SU-DHL-6 (cell line): ENCODE results near the gene NIM1K.

Source experiments
- H2AFZ ChIP-seq: fragments of 200-600 bp; sonication (generic); 2 replicates; pipeline ENCODE4 v1.6.1; 2014; ENCODE audit warnings: low read depth, mild to moderate bottlenecking, moderate library complexity, mixed read lengths, antibody characterized with exemption, low read length; ENCODE audit not compliant: severe bottlenecking
- H3F3A ChIP-seq: fragments of 200-600 bp; shearing (Covaris generic); 2 replicates; pipeline ENCODE4 v1.6.0; 2016; ENCODE audit warnings: antibody characterized with exemption, mild to moderate bottlenecking; ENCODE audit not compliant: insufficient read depth
- H3K27ac ChIP-seq: fragments of 200-600 bp; sonication (generic); 2 replicates; pipeline ENCODE4 v1.5.1; 2016; ENCODE audit warnings: low read depth, mild to moderate bottlenecking, low read length, moderate library complexity, mixed read lengths
- H3K27me3 ChIP-seq: fragments of 200-600 bp; sonication (generic), shearing (Covaris generic); 2 replicates; pipeline ENCODE4 v1.6.0; 2014; ENCODE audit warnings: mild to moderate bottlenecking, low read length
- H3K36me3 ChIP-seq: fragments of 200-600 bp; sonication (generic); 2 replicates; pipeline ENCODE4 v1.6.1; 2014; ENCODE audit warnings: mild to moderate bottlenecking, low read length, mixed read lengths
- H3K4me2 ChIP-seq: fragments of 300-600, 200-600 bp; shearing (Covaris generic), sonication (generic); 2 replicates; pipeline ENCODE4 v1.6.0; 2014; ENCODE audit warnings: low read length, low read depth, mild to moderate bottlenecking; ENCODE audit not compliant: poor library complexity, severe bottlenecking
- H3K4me3 ChIP-seq: fragments of 200-600 bp; sonication (generic); 2 replicates; pipeline ENCODE4 v1.5.1; 2014; ENCODE audit warnings: antibody characterized with exemption, low read length, mild to moderate bottlenecking, mixed read lengths; ENCODE audit not compliant: insufficient read depth, poor library complexity, severe bottlenecking
- H3K79me2 ChIP-seq: fragments of 200-600 bp; sonication (generic); 2 replicates; pipeline ENCODE4 v1.6.1; 2014; ENCODE audit warnings: mild to moderate bottlenecking, low read length, moderate library complexity; ENCODE audit not compliant: insufficient read depth
- H3K9ac ChIP-seq: fragments of 200-600 bp; sonication (generic); 2 replicates; pipeline ENCODE4 v1.7.0; 2014; ENCODE audit warnings: mild to moderate bottlenecking, low read length
- H3K9me2 ChIP-seq: fragments of 200-600 bp; sonication (generic); replicated peaks from 2 replicates; pipeline ENCODE4 v1.6.1; 2014; ENCODE audit warnings: low read length; ENCODE audit not compliant: insufficient read depth
- H3K9me3 ChIP-seq: fragments of 200-600 bp; sonication (generic); 2 replicates; pipeline ENCODE4 v1.6.1; 2014; ENCODE audit warnings: low read length, mixed read lengths; ENCODE audit not compliant: insufficient read depth
- H4K20me1 ChIP-seq: fragments of 200-600 bp; sonication (generic); 2 replicates; pipeline ENCODE4 v1.6.1; 2014; ENCODE audit warnings: low read depth, mild to moderate bottlenecking, antibody characterized with exemption, low read length, moderate library complexity, mixed read lengths
- EZH2phosphoT487 ChIP-seq: fragments of 200-600 bp; sonication (generic), shearing (Covaris generic); conservative IDR thresholded peaks from 2 replicates; pipeline ENCODE4 v1.6.1; 2018; ENCODE audit warnings: mild to moderate bottlenecking, antibody characterized with exemption, low read length, moderate library complexity, mixed read lengths
- TF ChIP-seq, protein P1 (sequence below): fragments of 200-600 bp; sonication (generic); IDR thresholded peaks from one replicate; pipeline ENCODE4 v1.5.1; 2017; ENCODE audit warnings: antibody characterized with exemption, mild to moderate bottlenecking, low read length, moderate library complexity; ENCODE audit not compliant: insufficient read depth, poor library complexity, severe bottlenecking

The NIM1K gene

DNA sequence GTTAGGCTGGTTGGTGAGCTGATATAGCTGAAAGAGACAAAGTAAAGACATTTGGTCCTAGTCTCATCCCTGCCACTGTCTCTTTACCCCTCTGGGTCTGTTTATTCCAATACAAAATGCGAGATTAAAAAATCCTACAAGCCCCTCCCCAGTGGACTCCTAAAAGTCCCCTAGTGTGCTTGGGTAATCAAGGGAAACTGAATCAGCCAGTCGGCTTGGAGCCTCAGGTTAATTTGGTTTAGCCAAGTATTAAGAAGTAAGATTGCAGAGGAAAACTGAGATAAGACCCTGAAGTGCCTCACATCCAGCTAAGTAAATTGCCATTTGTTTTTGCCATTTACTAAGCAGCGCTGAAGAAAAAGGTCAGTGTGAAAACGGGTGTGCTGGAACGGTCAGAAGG lies 10.4 kb downstream of the NIM1K start:
- Histone ChIP-seq H3K4me2 (no peak overlapping the region), H3K9ac (no peak overlapping the region), H3K9me3 (no peaks in the 10 kb centered on the region), H3K79me2 (no peaks in the 10 kb centered on the region), H3K27ac (no peak overlapping the region), H4K20me1 (no peaks in the 10 kb centered on the region), H3F3A (no peaks in the 10 kb centered on the region), H2AFZ (no peak overlapping the region), H3K9me2 (no peaks in the 10 kb centered on the region), H3K36me3 (no peaks in the 10 kb centered on the region), H3K27me3 (no peaks in the 10 kb centered on the region), H3K4me3 (no peak overlapping the region)
- TF ChIP-seq, protein P1, sequence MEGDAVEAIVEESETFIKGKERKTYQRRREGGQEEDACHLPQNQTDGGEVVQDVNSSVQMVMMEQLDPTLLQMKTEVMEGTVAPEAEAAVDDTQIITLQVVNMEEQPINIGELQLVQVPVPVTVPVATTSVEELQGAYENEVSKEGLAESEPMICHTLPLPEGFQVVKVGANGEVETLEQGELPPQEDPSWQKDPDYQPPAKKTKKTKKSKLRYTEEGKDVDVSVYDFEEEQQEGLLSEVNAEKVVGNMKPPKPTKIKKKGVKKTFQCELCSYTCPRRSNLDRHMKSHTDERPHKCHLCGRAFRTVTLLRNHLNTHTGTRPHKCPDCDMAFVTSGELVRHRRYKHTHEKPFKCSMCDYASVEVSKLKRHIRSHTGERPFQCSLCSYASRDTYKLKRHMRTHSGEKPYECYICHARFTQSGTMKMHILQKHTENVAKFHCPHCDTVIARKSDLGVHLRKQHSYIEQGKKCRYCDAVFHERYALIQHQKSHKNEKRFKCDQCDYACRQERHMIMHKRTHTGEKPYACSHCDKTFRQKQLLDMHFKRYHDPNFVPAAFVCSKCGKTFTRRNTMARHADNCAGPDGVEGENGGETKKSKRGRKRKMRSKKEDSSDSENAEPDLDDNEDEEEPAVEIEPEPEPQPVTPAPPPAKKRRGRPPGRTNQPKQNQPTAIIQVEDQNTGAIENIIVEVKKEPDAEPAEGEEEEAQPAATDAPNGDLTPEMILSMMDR = no peak
- TF ChIP-seq EZH2phosphoT487 = no peak

DNA sequence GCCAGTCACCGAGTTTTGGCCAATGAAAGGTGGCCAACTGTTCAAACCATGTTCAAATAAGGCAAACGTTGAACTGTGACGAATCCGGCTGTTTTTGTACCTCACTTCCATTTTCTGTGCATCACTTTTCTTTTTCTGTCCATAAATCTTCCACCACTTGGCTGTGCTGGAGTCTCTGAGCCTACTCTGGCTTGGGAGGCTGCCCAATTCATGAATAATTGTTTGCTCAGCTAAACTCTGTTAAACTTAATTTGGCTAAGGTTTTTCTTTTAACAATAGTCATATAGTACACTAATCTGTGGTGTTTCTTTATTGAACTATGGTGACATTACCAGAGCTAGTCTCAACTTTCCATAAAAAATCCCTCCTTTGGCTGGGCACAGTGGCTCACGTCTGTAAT lies 11.3 kb downstream of the NIM1K start:
- Histone ChIP-seq H3K9me2 (no peaks in the 10 kb centered on the region), H3K27ac (no peak overlapping the region), H3K36me3 (no peaks in the 10 kb centered on the region), H3K27me3 (no peaks in the 10 kb centered on the region), H3K9me3 (no peaks in the 10 kb centered on the region), H3F3A (no peaks in the 10 kb centered on the region), H3K9ac (no peak overlapping the region), H3K79me2 (no peaks in the 10 kb centered on the region), H3K4me3 (no peak overlapping the region), H4K20me1 (no peaks in the 10 kb centered on the region), H2AFZ (no peak overlapping the region), H3K4me2 (no peak overlapping the region)
- no peak for TF ChIP-seq EZH2phosphoT487
- TF ChIP-seq, protein P1 = no peak

GRCh38 chr5:43204958-43205357 lies 12.9 kb downstream of the NIM1K start:
- no peak overlapping the region for H3K4me3 ChIP-seq
- no peak overlapping the region for H3K27ac ChIP-seq
- TF ChIP-seq, protein P1 = no peak
- TF ChIP-seq EZH2phosphoT487 = no peak
- H3F3A ChIP-seq = no peaks in the 10 kb centered on the region
- no peaks in the 10 kb centered on the region for H4K20me1 ChIP-seq
- no peaks in the 10 kb centered on the region for H3K27me3 ChIP-seq
- no peak overlapping the region for H2AFZ ChIP-seq
- H3K4me2 ChIP-seq = no peak overlapping the region
- H3K9ac ChIP-seq = no peak overlapping the region
- no peaks in the 10 kb centered on the region for H3K9me2 ChIP-seq
- no peaks in the 10 kb centered on the region for H3K79me2 ChIP-seq
- H3K36me3 ChIP-seq = no peaks in the 10 kb centered on the region
- H3K9me3 ChIP-seq = no peaks in the 10 kb centered on the region
